Ishikawa (cell line): ENCODE results near the gene RASGRP1.

Source experiments
- CEBPB ChIP-seq: IDR thresholded peaks from 2 replicates; pipeline ENCODE4 v1.6.1; 2012
- CREB1 ChIP-seq: IDR thresholded peaks from 2 replicates; pipeline ENCODE4 v1.6.1; 2012; ENCODE audit warnings: low read depth
- EGR1 ChIP-seq: IDR thresholded peaks from 2 replicates; pipeline ENCODE4 v1.6.1; 2012
- EP300 ChIP-seq: IDR thresholded peaks from 2 replicates; pipeline ENCODE4 v1.6.1; 2012; ENCODE audit warnings: borderline replicate concordance
- FOXM1 ChIP-seq: IDR thresholded peaks from 2 replicates; pipeline ENCODE4 v1.6.1; 2012; ENCODE audit warnings: low read depth, borderline replicate concordance
- MAX ChIP-seq: IDR thresholded peaks from 2 replicates; pipeline ENCODE4 v1.6.1; 2012
- NFIC ChIP-seq: IDR thresholded peaks from 2 replicates; pipeline ENCODE4 v1.6.1; 2012
- RAD21 ChIP-seq: IDR thresholded peaks from 2 replicates; pipeline ENCODE4 v1.6.1; 2012; ENCODE audit warnings: low read depth
- REST ChIP-seq: IDR thresholded peaks from 2 replicates; pipeline ENCODE4 v1.6.1; 2012; ENCODE audit warnings: low read depth, mild to moderate bottlenecking
- TCF12 ChIP-seq: IDR thresholded peaks from 2 replicates; pipeline ENCODE4 v1.6.1; 2012; ENCODE audit warnings: low read depth
- TEAD4 ChIP-seq: IDR thresholded peaks from 2 replicates; pipeline ENCODE4 v1.6.1; 2012
- YY1 ChIP-seq: IDR thresholded peaks from 2 replicates; pipeline ENCODE4 v1.6.1; 2012; ENCODE audit warnings: low read depth
- ZBTB7A ChIP-seq: IDR thresholded peaks from 2 replicates; pipeline ENCODE4 v1.6.1; 2012; ENCODE audit warnings: low read depth
- TF ChIP-seq, protein P1 (sequence below): IDR thresholded peaks from 2 replicates; pipeline ENCODE4 v1.6.1; 2012

Gene RASGRP1

GRCh38 chr15:38545179-38545578 lies 19.4 kb downstream of the RASGRP1 start:
- TF ChIP-seq TCF12, result no peak

GRCh38 chr15:38541026-38541425 lies 23.6 kb downstream of the RASGRP1 start:
- TF ChIP-seq CREB1, result no peak
- TF ChIP-seq NFIC, result no peak
- TF ChIP-seq YY1, result no peak
- no peak for TF ChIP-seq ZBTB7A
- TF ChIP-seq REST, result no peak

GRCh38 chr15:38540510-38540909 lies 24.1 kb downstream of the RASGRP1 start:
- no peak for TF ChIP-seq TEAD4
- TF ChIP-seq EGR1, result no peak
- no peak for TF ChIP-seq MAX
- TF ChIP-seq FOXM1, result no peak
- TF ChIP-seq, protein P1, sequence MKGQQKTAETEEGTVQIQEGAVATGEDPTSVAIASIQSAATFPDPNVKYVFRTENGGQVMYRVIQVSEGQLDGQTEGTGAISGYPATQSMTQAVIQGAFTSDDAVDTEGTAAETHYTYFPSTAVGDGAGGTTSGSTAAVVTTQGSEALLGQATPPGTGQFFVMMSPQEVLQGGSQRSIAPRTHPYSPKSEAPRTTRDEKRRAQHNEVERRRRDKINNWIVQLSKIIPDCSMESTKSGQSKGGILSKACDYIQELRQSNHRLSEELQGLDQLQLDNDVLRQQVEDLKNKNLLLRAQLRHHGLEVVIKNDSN, result no peak
- no peak for TF ChIP-seq CEBPB
- no peak for TF ChIP-seq NFIC
- no peak for TF ChIP-seq REST

DNA sequence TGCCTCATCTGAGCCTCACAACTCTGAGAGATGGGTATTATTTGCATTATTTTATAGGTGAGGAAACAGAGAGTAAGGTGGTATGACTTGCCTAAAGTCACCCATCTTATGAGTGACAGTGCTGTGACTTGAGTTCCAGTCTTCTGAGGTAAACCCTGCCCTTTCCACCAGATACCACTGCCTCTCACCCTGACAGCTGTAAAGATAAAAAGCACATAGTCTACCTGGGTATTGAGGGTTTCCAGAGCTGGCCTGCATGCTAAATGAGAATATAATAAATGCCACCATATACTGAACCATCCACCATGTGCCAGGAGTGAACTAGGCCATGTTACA lies 25.6 kb downstream of the RASGRP1 start:
- TF ChIP-seq, protein P1, result no peak
- TF ChIP-seq EP300 (no peak), TCF12 (no peak), CEBPB (no peak)

- TF ChIP-seq REST (no peak), MAX (no peak), CEBPB (no peak), CREB1 (no peak), RAD21 (no peak), EP300 (no peak), YY1 (no peak), NFIC (no peak), EGR1 (no peak)
- TF ChIP-seq, protein P1, result no peak
Measured at GRCh38 chr15:38538328-38539007, 26.1 kb downstream of the RASGRP1 start.
